ENCODE results near the gene ANKS1B. TPM values are rescaled to one million over a fixed set of nuclear protein-coding genes. Genes with fewer than 3 reads are reported as not detected.

ANKS1B gene
- total RNA-seq, 1 experiment from 2014 or later = 0.54 TPM

DNA sequence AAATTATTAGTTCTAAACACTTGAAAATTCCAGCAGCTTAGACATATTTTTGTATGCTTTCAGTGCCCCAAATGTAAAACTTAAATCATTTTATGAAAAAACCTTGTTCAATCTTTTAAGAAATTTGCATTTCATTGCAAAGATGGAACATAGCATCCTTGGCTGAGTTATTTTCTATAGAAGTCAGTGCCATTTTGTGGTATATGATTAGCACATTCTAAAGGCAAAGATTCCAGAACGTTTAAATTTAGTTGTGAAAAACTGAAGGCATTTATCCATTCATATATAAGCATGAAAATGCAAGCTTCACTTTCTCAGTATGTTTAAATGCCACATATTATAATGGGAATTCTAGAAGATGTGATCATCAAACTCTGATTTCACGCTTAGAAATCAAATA, 1007.5 kb downstream of the ANKS1B start:
- RAD21 ChIA-PET (ENCODE audit: low non-redundant PET in 1 of 2, low total read pairs in 2 of 2, uncharacterized antibody in 2 of 2, unreplicated experiment in 2 of 2) = no interaction called here
- BruUV-seq (replicated peaks) = no TSS peak
- H3K79me2 ChIP-seq (ENCODE audit: insufficient read depth, low read length) = no peaks in the 10 kb centered on the region
- no peak overlapping the region for H2AFZ ChIP-seq (ENCODE audit: low read depth, low read length, poor library complexity, severe bottlenecking)
- ATAC-seq (no peak), DNase-seq (ENCODE audit: low read depth, low spot score) (no peak)
- peaks cover 35% of the 10 kb centered on the region for H3K27me3 ChIP-seq (ENCODE audit: insufficient read depth, low read length)
- POLR2A ChIA-PET = no interaction called here
- H3K36me3 ChIP-seq (ENCODE audit: control insufficient read depth in 1 of 2, insufficient read depth in 2 of 2, low read length in 2 of 2) = no peaks in the 10 kb centered on the region
- no peaks in the 10 kb centered on the region for H3K9me2 ChIP-seq (ENCODE audit: insufficient read depth)
- intact Hi-C loops (cut with micrococcal nuclease) = no loop called here
- H4K20me1 ChIP-seq (ENCODE audit: insufficient read depth) = no peaks in the 10 kb centered on the region; the same call in 1 of the 2 replicates
- no peaks in the 10 kb centered on the region for H3K4me1 ChIP-seq (ENCODE audit: control insufficient read depth in 1 of 2, insufficient read depth in 2 of 2, low read length in 2 of 2)
- no peak overlapping the region for H3K27ac ChIP-seq (ENCODE audit: low read depth, low read length)
- CTCF ChIA-PET = no interaction called here
- TF ChIP-seq CEBPB (IDR thresholded peaks at IDR 0.05; ENCODE audit: low read depth) (no peak), FOSL1 (IDR thresholded peaks at IDR 0.05; ENCODE audit: low read depth) (no peak), SIN3A (IDR thresholded peaks at IDR 0.05; ENCODE audit: low read depth) (no peak), ZFX (IDR thresholded peaks at IDR 0.05) (no peak), RAD21 (IDR thresholded peaks at IDR 0.05; ENCODE audit: low read depth) (no peak), EZH2 (IDR thresholded peaks at IDR 0.05) (no peak), SRF (IDR thresholded peaks at IDR 0.05; ENCODE audit: low read depth) (no peak), EZH2phosphoT487 (IDR thresholded peaks at IDR 0.05; ENCODE audit: borderline replicate concordance) (no peak), POLR2A (IDR thresholded peaks at IDR 0.05; ENCODE audit: borderline replicate concordance, extremely low read depth, insufficient read depth, insufficient read length) (no peak), CBX3 (IDR thresholded peaks at IDR 0.05; ENCODE audit: low read depth) (no peak), ZNF274 (IDR thresholded peaks at IDR 0.05; ENCODE audit: low read depth, low read length) (no peak), ELF1 (IDR thresholded peaks at IDR 0.05; ENCODE audit: borderline replicate concordance, low read depth) (no peak)
- TF ChIP-seq, protein P1, sequence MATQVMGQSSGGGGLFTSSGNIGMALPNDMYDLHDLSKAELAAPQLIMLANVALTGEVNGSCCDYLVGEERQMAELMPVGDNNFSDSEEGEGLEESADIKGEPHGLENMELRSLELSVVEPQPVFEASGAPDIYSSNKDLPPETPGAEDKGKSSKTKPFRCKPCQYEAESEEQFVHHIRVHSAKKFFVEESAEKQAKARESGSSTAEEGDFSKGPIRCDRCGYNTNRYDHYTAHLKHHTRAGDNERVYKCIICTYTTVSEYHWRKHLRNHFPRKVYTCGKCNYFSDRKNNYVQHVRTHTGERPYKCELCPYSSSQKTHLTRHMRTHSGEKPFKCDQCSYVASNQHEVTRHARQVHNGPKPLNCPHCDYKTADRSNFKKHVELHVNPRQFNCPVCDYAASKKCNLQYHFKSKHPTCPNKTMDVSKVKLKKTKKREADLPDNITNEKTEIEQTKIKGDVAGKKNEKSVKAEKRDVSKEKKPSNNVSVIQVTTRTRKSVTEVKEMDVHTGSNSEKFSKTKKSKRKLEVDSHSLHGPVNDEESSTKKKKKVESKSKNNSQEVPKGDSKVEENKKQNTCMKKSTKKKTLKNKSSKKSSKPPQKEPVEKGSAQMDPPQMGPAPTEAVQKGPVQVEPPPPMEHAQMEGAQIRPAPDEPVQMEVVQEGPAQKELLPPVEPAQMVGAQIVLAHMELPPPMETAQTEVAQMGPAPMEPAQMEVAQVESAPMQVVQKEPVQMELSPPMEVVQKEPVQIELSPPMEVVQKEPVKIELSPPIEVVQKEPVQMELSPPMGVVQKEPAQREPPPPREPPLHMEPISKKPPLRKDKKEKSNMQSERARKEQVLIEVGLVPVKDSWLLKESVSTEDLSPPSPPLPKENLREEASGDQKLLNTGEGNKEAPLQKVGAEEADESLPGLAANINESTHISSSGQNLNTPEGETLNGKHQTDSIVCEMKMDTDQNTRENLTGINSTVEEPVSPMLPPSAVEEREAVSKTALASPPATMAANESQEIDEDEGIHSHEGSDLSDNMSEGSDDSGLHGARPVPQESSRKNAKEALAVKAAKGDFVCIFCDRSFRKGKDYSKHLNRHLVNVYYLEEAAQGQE (IDR thresholded peaks at IDR 0.05; ENCODE audit: low read depth) = no peak
- TF ChIP-seq, protein P2, sequence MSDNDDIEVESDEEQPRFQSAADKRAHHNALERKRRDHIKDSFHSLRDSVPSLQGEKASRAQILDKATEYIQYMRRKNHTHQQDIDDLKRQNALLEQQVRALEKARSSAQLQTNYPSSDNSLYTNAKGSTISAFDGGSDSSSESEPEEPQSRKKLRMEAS (IDR thresholded peaks at IDR 0.05) = no peak
- TF ChIP-seq, protein P3, sequence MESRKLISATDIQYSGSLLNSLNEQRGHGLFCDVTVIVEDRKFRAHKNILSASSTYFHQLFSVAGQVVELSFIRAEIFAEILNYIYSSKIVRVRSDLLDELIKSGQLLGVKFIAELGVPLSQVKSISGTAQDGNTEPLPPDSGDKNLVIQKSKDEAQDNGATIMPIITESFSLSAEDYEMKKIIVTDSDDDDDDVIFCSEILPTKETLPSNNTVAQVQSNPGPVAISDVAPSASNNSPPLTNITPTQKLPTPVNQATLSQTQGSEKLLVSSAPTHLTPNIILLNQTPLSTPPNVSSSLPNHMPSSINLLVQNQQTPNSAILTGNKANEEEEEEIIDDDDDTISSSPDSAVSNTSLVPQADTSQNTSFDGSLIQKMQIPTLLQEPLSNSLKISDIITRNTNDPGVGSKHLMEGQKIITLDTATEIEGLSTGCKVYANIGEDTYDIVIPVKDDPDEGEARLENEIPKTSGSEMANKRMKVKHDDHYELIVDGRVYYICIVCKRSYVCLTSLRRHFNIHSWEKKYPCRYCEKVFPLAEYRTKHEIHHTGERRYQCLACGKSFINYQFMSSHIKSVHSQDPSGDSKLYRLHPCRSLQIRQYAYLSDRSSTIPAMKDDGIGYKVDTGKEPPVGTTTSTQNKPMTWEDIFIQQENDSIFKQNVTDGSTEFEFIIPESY (IDR thresholded peaks at IDR 0.05; ENCODE audit: extremely low read depth, insufficient replicate concordance, low read length) = no peak
- TF ChIP-seq, protein P4, sequence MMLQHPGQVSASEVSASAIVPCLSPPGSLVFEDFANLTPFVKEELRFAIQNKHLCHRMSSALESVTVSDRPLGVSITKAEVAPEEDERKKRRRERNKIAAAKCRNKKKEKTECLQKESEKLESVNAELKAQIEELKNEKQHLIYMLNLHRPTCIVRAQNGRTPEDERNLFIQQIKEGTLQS (IDR thresholded peaks at IDR 0.05) = no peak
- H3K9me3 ChIP-seq (ENCODE audit: control insufficient read depth in 1 of 2, insufficient read depth in 1 of 2, low read depth in 1 of 2, low read length in 2 of 2) = no peaks in the 10 kb centered on the region
- H3K4me2 ChIP-seq (ENCODE audit: low read length) = no peak overlapping the region
- no peak overlapping the region for H3K9ac ChIP-seq (ENCODE audit: low read length)
- H3K4me3 ChIP-seq (replicated peaks in 1 of 2; ENCODE audit: low read depth in 1 of 2, low read length in 2 of 2) = no peak overlapping the region

Data from HCT116 (cell line).